HG02588 (cell line): Measurements from ENCODE around the gene PPP6R3.
"Not testable (repeated sequence)": the region's sequence is repeated elsewhere in the genome, so short reads cannot be mapped to it uniquely, and the experiment has no call there.

Source experiments
- ATAC-seq: cut with Tn5 transposase; IDR thresholded peaks from one replicate; pipeline ENCODE4 v1.9.1; 2021; ENCODE audit warnings: mild to moderate bottlenecking, moderate library complexity; ENCODE audit not compliant: unreplicated experiment

PPP6R3 gene

DNA sequence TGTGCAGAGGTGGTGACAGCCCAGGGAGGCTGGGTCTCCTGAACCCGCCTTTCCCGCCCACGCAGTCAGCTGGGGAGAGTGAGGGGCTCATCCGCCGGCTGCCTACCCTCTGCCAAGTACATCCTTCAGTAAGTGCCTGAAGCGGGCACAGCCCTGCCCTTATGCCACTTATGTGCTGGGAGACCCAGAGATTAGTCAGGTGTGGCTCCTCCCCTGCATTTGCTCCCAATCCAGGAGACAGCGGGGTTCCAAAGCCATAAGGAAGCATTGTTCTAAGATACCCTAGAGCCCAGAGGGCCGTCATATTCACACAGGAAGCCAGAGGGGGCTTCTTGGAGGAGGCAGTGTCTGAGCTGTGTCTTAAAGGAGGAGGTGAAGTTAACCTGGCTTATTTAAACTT is 5.8 kb upstream of the PPP6R3 start:
- ATAC-seq, result no peak

DNA sequence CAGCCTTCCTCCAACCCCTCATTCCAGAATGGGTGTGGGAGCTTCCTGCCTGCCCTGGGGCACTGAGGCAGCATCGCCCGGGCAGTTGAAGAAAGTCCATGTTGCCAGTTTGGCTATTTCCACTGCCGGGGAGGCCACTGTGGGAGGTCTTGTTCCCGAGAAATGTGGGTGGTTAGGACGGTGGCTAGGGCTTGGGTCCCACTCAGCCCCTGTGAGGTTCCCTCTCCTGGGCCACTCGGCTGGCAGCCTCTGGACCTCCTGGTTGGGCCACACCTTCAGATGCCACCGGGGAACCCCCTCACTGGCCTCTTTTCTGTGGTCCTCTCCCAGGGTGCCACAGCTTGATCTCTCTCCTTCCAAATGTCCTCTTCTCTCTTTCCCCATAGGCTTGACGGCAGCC is 5.1 kb upstream of the PPP6R3 start:
- no peak for ATAC-seq

DNA sequence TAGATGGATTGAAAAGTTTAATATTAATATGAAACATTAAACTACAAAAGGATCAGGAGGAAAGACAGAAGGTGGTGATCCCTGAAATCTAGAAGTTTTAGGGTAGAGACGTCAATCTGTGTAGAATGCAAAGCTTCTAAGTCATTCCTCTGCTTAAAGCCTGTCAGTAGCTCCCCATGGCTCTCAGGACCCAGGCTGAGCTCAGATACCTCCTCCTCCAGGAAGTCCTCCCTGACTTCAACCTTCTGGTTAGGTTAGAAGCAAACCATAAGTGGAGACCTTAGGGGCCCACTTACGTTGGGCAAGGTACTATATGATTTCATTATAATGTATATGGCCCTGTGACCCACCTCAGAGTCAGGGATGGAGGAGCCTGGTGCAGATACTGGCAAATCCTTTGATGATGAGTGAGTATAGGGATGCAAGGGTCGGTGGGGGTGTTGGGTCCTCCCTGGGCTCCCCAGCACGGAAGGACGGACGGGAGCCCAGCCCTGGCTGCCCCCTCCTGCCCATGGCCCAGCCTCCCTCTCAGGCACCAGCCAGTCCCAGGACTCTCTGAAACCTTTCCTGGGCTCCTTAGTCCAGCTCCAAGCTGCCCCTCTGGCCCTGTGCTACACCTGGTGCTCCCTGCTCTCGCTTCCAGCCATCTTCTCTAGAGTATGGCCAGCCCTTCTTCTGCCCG is 3.2 kb upstream of the PPP6R3 start:
- ATAC-seq, result no peak

DNA sequence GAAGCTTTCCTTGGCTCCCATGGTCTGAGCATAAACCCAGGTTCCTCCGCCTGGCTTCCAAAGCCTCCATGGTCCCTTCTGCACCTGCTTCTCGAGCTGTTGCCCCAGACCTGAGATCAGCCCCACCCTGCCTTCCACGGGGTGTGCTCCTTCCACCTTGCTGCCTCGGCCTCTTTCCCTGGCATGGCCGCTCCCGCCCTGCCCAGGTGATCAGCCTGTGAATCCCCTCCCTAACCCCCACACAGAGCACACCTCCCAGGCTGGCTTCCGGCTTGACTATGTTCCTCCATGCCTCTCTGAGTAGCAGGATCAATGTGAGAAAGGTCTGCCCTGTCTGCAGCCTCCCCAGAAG is 2.7 kb upstream of the PPP6R3 start:
- ATAC-seq, result no peak

DNA sequence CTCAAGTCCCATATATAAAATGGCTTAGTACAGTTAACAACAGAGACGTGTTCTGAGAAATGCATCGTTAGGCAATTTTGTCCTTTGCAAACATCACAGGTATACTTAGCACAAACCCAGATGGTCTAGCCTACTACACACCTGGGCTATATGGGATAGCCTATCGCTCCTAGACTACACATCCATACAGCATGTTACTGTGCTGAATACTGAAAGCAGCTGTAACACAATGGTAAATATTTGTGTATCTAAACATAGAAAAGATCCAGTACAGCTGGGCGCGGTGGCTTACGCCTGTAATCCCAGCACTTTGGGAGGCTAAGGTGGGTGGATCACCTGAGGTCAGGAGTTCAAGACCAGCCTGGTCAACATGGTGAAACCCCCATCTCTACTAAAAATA is 2.2 kb upstream of the PPP6R3 start:
- not testable (repeated sequence) for ATAC-seq

DNA sequence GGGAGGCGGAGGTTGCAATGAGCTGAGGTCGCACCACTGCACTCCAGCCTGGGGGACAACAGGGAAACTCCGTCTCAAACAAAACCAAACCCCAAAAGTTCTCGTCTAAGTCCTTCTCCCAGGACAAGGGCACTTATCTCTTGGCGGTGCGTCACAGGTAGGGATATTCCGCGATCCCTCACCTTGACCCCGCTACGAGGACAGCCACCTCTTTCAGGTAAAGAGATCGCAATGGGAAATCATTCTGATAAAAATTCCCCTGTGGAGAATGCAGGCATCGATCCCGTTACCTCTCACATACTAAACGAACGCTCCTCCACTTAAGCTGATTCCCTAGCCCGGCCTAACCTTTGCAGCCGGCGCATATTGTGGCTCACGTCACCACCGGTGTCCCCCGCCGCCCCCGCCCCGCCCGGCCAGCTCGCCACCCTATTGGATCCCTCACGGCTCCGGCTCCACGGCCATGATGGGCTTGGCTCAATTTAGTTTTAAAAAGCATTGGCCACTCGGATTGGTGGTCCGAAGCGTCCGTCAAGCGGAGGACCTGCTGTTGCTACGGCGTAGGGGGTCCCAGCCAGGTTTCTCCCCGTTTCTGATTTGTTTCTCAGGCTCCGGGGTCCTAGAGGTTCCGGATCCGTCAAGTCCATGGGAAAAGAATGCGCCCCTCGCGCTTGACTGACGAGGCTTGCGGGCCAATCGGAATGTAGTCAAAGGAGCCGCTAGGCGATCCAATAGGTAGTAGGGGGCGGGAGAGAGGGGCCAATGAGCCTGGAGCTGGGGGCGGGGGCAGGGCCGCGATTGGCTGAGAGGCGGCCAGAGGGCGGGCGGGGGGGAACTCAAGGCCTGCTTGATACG is 439 bp upstream of the PPP6R3 start:
- ATAC-seq, result peak; percentile 81

DNA sequence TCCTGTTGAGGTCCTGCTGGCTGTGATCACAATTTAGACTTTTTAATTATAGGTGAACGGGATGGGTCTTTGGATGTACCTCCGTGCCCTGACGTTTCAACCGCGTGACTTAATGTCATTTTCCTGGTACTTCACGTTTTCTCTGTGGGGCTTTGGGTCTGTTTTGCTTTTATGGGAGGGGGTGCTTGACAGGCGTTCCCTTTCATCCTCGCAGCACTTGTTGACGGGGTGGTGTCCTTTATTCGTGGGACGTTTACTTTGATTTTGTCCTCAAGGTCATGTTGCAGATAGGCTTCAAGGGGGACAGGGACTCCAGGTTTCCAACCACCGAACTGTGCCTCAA is 994 bp downstream of the PPP6R3 start:
- no peak for ATAC-seq

DNA sequence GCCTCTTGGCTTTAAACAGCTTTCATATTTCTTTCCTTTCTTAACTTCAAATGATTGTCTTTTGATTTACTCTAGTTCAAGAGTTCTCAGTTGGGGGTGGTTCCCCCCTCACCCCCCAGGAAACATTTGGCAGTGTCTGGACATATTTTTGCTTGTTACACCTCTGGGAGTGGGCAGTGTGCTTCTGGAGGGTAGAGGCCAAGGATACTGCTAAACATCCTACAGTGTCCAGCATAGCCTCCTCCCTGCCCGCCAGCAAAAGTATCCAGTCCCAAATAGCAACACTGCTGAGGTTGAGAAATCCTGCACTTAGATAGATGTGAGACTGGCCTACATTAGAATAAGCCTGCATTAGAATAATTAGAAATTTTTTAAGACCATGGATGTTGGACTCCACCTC is 3.2 kb downstream of the PPP6R3 start:
- ATAC-seq, result no peak

DNA sequence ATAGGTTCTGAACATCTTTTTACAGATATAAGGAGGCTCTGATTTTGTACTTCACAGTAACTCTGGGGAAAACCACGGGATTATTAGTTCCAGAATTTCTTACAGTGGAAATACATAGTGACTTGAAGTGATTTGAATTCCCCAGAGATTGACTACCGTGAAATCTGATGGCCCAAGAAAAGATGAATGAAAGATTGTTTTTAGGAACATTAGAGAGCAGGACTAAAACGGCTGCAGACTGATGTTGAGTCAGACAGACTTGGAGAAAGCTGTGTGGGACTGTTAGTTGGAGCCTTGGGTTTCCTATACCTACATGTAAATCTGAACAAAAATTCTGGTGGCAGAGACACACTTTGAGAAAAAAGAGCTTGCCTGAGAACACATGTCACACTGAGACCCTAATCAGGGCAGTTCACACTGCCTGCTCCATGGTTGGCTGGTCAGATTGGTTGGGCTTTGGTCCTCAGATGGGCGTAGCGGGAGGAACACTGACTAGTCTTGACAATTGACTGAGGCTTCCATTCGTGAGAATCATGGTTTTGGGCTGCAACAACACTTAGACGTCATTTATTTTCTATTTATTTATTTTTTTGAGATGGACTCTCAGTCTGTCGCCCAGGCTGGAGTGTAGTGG is 6.8 kb downstream of the PPP6R3 start:
- no peak for ATAC-seq

DNA sequence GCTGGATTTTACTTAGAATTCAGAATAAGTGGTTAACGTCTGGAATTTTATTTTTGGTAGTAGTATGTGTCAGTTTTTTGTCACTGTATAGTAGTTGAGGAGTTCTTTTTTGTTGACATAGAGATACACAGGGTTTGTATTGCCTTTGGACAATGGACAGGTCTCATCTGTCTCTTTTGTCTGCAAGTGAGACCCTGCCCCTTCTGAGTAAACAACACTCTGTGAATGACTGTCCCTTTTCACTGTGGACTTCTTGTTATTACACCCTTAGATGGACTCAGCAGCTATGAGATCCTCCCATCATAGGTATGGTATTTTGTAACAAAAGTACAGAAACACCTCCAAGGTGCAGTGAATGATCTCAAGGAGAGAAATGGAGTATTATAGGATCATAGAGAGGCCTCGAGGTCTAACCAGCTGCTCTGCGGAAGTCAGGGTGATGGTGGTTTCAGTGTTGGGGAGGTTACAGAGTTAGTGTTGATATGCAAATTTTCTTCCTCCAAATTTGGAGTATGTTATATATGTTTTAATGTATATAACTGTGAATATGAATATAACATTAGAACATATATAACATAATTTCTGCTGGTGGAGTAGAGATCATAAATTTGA is 7.8 kb downstream of the PPP6R3 start:
- no peak for ATAC-seq

DNA sequence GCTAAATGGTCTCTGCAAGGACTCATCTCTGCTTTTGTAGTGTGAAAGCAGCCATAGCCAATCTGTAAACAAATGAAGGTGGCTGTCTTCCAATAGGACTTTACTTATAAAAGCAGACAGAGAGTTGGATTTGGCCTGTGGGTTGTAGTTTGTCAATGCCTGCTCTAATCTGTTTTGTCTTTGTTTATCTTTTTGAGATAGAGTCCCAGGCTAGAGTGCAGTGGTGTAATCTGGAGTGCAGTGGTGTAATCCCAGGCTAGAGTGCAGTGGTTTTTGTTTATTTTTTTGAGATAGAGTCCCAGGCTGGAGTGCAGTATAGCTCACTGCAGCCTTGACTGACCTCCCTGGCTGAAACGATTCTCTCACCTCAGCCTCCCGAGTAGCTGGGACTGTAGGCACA is 8.6 kb downstream of the PPP6R3 start:
- no peak for ATAC-seq

DNA sequence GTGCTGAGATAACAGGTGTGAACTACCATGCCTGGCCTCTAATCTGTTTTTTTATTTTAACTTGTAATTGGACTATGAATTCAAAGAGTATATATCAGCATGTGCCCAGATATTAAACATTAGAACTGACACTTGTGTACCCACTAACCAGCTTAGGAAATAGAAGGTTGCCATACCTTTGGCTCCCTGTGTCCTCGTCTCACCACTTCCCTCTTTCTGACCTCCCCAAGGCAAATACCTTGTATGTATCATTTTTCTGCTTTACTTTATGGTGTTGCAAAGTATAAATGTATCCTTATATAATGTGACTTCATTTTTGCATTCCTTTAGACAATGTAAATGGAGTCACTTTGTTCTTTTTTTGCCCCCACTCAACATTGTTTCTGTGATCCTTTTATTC is 9.1 kb downstream of the PPP6R3 start:
- no peak for ATAC-seq

DNA sequence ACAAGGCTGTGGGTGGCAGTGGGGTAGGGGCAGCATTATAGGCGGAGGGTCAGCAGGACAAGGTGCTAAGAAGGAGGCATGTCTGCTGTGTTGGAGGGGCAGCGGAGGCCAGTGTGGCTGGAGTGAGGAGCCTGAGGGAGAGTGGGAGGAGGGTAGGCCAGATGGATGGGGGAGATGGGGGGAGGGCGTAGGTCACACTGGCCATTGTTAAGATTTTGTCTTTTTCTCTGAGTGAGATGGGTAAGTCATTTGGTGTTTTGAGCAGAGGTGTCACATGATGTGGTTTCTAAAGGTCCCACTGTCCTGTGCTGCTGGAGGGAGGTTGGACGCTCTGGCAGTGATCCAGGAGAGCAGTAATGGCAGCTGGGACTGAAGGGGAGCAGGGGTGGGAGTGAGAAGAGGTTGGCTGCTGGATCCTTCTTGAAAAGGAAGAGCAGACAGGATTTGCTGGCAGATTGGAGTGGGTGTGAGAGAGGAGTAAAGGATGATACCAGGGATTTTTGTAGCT is 9.8 kb downstream of the PPP6R3 start:
- no peak for ATAC-seq

DNA sequence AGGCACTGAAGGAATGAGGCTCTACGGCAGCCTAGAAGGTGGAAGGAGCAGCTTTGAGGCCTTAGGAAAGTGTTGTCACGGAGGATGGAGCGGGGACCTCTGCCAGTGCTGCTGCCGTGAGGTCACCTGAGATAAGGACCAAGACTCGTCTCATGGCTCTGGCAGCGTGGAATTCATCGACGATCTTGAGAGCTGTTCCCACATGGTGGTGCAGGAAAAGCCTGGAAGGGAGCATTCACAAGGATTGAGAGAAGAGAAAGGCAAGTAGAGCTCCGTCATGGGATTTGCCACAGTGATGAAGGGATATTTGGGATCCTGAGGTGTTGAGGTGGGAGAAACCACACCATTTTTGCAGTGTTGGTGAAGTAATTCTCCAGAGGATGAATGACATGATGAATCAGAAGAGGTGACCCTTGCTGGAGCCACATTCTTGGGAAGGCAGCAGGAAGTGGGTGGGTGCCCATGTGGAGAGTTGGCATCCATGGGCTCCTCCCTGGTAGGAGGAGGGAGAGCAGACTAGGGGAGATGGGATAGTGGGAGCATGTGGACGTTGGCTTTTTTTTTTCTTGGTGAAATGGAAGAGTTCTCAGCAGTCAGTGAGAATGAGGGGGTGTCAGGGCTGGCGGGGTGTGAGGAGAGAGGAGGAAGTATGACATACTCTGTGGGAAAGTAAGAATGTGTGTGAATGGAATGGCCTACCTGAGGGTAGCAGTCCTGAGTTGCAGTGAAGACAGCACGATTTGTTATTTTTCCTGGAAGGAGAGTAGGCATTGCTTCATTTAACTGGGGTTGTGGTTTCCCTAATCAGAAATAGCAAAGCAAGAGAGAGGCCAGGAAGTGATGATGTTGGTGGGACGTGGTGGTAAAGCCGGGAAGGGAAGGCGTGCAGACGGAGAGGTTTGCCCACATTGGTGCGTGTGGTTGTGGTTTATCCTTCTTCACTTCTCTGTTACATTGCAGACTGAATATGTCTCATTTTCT is 11.1 kb downstream of the PPP6R3 start:
- no peak for ATAC-seq

DNA sequence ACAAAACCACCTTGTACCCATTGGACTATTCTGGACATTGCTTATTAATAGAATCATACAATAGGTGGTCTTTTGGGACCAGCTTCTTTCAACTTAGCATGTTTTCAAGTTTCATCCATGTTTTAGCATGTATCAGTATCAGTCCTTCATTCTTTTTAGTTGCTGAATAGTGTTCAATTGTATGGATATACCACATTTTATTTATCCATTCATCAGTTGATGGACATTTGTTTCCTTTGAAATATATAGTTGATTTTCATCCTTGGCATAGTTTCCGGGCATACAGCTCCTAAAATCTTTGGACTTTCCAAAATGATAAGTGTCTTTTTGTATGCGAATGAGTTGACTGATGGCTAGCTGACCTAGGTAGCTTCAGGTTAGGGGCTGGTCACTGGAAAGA is 12.2 kb downstream of the PPP6R3 start:
- ATAC-seq, result no peak

DNA sequence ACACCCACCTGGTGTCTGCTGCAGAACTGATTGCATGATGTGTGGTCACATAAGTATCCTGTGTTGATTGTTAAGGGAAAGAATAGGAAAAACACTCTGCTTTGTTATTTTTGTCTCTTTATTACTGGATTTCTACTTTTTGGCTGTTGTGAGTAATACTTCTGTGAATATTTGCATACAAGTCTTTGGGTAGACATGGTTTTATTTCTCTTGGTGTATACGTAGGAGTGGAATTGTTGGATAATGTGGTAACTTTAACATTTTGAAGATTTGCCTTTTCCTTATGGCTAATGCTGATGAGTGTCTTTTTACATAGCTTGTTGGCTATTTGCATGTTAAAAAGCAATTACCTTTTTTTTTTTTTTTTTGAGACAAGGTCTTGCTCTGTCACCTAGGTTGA is 13.1 kb downstream of the PPP6R3 start:
- no peak for ATAC-seq

DNA sequence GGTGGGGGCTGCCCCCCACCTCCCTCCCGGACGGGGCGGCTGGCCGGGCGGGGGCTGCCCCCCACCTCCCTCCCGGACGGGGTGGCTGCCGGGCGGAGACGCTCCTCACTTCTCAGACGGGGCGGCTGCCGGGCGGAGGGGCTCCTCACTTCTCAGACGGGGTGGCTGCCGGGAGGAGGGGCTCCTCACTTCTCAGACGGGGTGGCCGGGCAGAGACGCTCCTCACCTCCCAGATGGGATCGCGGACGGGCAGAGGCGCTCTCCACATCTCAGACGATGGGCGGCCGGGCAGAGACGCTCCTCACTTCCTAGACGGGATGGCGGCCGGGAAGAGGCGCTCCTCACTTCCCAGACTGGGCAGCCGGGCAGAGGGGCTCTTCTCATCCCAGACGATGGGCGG is 15.1 kb downstream of the PPP6R3 start:
- not testable (repeated sequence) for ATAC-seq

DNA sequence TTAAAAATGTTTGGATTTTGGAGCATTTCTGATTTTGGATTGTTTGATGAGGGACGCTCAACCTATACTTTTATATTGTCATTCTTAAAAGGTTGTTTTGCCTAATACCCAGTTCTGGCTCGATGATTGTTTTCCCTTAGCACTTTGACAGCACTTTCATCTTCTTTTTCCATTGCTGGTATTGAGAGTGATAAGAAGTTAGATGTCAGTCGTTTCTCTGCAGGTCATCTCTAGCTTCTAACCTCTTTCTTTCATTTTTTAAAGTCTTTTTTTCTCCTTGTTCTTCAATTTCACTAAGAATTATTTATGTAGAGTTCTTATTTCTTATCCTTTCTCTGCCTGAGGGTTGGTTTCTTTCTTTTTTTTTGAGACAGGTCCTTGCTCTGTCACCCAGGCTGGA is 18.8 kb downstream of the PPP6R3 start:
- ATAC-seq, result no peak

DNA sequence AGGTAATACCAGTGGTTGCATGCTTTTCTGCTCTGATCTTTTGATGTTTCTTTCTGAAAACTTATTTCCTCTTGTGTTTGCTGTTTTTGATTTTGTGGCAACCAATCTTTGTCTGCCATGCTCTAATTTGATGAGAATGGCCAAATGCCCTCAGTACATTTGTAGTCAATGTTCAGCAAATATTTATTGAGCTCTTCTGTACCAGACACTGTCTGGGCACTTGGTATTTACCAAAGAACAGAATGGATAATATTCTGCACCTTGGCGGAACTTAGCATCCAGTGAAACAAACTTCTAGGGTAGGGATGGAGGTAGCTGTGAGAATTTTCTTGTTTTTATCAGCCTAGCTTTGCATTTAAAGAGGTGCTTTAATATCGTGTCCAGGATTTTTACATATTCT is 19.6 kb downstream of the PPP6R3 start:
- ATAC-seq, result no peak

DNA sequence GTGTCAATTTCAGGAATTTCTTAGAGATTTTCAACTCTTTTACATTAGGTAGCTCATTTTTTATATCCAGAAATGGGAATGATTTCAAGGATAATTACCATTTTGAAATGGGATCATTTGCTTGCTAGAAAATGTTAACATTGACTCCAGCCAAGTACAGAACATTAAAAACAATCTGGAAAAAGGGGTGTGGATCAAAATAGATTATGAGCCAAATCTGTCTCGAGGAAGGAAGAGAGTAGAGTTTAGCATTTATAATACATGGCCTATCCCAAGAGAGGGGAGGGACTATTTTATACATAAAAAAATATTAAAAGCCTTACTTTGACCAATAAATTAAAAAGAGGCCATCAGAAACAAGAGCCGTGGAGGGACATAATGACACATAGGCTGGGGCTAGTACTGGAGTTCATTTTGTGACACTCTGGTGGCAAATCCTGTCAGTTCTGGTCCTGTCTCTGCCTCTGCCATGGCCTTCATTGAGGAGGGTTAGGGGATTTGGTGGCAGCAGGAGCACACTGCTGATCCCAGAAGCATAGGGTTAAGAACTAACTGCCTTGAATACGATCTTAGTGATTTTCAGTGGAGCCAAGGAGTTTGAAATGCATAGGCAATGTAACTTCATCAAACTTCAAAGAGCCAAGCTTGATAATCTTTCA is 20.4 kb downstream of the PPP6R3 start:
- no peak for ATAC-seq
